MCF 10A (cell line): Measurements from ENCODE around the gene CD300LB. TPM values are rescaled to one million over a fixed set of nuclear protein-coding genes. Genes with fewer than 3 reads are reported as not detected.

Experiments
- BruUV-seq: library from RNA; stranded (reverse); fragments of 400-500 nt; replicated peaks from 2 replicates; lab custom pipeline; 2021; lab: Mats Ljungman, UMichigan
- CTCF ChIA-PET: fragments of 300-600 bp; sonication (Branson Sonifier 250); formaldehyde crosslinking; extraction: SDS; loops from one replicate; lab custom pipeline; 2021; ENCODE audit warnings: antibody characterized with exemption, inconsistent platforms; lab: Yijun Ruan, JAX
- POLR2A ChIA-PET: fragments of 300-600, 350-650 bp; sonication (Branson Sonifier 250); formaldehyde crosslinking; extraction: SDS; loops from one replicate; lab custom pipeline; 2020; ENCODE audit warnings: antibody characterized with exemption, inconsistent platforms; lab: Yijun Ruan, JAX
- DNase-seq: peaks from one replicate; pipeline ENCODE4 v3.0.0-alpha.2; 2018; ENCODE audit not compliant: unreplicated experiment
- H3K27ac Mint-ChIP-seq: one replicate; pipeline ENCODE4 v1.8.0; 2022; ENCODE audit warnings: mild to moderate bottlenecking, low read depth, mixed read lengths; ENCODE audit not compliant: unreplicated experiment
- H3K27me3 Mint-ChIP-seq: one replicate; pipeline ENCODE4 v1.8.0; 2022; ENCODE audit warnings: mixed read lengths; ENCODE audit not compliant: insufficient read depth, unreplicated experiment
- H3K36me3 Mint-ChIP-seq: one replicate; pipeline ENCODE4 v1.8.0; 2022; ENCODE audit warnings: mild to moderate bottlenecking, moderate library complexity, mixed read lengths; ENCODE audit not compliant: insufficient read depth, unreplicated experiment
- H3K4me1 Mint-ChIP-seq: one replicate; pipeline ENCODE4 v1.8.0; 2022; ENCODE audit warnings: mixed read lengths; ENCODE audit not compliant: insufficient read depth, unreplicated experiment
- H3K4me3 Mint-ChIP-seq: one replicate; pipeline ENCODE4 v1.8.0; 2022; ENCODE audit warnings: mild to moderate bottlenecking, moderate library complexity, mixed read lengths; ENCODE audit not compliant: unreplicated experiment
- H3K9me3 Mint-ChIP-seq: one replicate; pipeline ENCODE4 v1.8.0; 2022; ENCODE audit warnings: mixed read lengths; ENCODE audit not compliant: unreplicated experiment
- intact Hi-C: fragments of 100-400 bp; cut with micrococcal nuclease; formaldehyde crosslinking; loops from 2 replicates; pipeline ENCODE4 v1.14.1; 2022
- total RNA-seq: library from RNA; stranded (reverse); gene quantifications from 2 replicates; pipeline ENCODE4 v1.2.3, GENCODE V29; 2022
- TF ChIP-seq, protein P1 (sequence below): fragments of 200-600 bp; IDR thresholded peaks from one replicate; pipeline ENCODE4 v1.8.0; 2022; ENCODE audit warnings: antibody characterized with exemption, mild to moderate bottlenecking; ENCODE audit not compliant: unreplicated experiment

The CD300LB gene
- total RNA-seq, 1 experiment from 2014 or later: not detected

DNA sequence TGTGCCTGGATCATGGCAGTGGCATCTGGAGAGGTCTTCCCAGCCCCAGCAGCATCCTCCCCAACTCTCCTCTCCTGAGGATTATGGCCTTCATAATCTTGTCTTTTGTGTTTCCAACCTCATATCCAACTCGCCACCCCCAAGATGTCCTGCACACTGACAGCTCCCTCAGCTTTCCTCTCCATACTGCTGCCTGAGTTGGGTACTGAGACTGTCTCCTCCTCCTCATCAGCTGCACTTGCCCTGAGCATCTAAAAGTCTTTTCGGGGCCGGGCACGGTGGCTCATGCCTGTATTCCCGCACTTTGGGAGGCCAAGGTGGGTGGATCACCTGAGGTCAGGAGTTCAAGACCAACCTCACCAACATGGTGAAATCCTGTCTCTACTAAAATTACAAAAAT is 2.0 kb downstream of the CD300LB start:
- BruUV-seq: no TSS peak
- no peak for DNase-seq
- CTCF ChIA-PET: interaction anchor here (0.8 to 1.5 kb wide), 2 partner anchors 73 to 97 kb away, joined by 3 to 6 read pairs; no protein-coding TSS in a partner anchor
- no peak overlapping the region for H3K4me3 Mint-ChIP-seq
- no peaks in the 10 kb centered on the region for H3K9me3 Mint-ChIP-seq
- POLR2A ChIA-PET: interaction anchor here (0.7 to 1.1 kb wide), 2 partner anchors 71 to 99 kb away, joined by 3 read pairs; no protein-coding TSS in a partner anchor
- H3K4me1 Mint-ChIP-seq: peaks cover 6% of the 10 kb centered on the region
- intact Hi-C loops: no loop called here
- peaks cover 61% of the 10 kb centered on the region for H3K27me3 Mint-ChIP-seq
- H3K36me3 Mint-ChIP-seq: peaks cover 4% of the 10 kb centered on the region
- TF ChIP-seq, protein P1, sequence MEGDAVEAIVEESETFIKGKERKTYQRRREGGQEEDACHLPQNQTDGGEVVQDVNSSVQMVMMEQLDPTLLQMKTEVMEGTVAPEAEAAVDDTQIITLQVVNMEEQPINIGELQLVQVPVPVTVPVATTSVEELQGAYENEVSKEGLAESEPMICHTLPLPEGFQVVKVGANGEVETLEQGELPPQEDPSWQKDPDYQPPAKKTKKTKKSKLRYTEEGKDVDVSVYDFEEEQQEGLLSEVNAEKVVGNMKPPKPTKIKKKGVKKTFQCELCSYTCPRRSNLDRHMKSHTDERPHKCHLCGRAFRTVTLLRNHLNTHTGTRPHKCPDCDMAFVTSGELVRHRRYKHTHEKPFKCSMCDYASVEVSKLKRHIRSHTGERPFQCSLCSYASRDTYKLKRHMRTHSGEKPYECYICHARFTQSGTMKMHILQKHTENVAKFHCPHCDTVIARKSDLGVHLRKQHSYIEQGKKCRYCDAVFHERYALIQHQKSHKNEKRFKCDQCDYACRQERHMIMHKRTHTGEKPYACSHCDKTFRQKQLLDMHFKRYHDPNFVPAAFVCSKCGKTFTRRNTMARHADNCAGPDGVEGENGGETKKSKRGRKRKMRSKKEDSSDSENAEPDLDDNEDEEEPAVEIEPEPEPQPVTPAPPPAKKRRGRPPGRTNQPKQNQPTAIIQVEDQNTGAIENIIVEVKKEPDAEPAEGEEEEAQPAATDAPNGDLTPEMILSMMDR: no peak
- H3K27ac Mint-ChIP-seq: no peak overlapping the region

DNA sequence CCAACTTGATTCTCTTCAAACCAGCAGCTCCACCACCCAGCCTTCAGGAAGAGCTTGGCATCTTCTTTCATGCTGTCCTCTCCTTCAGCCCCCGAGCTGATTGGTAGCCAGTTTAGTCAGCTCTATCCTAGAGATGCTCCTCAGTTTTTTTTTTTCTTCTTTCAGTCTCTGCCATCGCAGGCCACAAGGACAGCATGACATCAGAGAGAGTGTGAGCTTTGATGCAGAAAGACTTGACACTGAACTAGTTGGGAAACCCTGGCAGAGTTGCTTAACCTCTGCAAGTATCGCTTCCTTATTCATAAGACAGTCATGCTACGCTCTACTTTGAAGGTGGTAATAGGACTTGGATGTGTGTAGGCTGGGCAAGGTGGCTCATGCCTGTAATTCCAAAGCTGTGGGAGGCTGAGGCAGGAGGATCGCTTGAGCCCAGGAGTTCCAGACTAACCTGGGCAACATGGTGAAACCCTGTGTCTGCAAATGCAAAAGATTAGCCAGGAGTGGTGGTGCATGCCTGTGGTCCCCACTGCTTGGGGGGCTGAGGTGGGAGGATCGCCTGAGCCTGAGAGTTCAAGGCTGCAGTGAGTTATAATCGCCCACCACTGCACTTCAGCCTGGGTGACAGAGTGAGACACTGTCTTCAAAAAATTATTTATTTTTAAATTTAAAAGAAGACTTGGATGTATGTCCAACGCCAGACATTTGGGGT is 2.6 kb downstream of the CD300LB start:
- DNase-seq: peak; percentile 24
- TF ChIP-seq, protein P1: no peak
- Mint-ChIP-seq H3K4me3 (no peak overlapping the region), H3K27ac (no peak overlapping the region), H3K4me1 (peaks cover 6% of the 10 kb centered on the region), H3K9me3 (no peaks in the 10 kb centered on the region), H3K27me3 (peaks cover 67% of the 10 kb centered on the region), H3K36me3 (peaks cover 4% of the 10 kb centered on the region)
- BruUV-seq: no TSS peak
- POLR2A ChIA-PET: interaction anchor here (0.7 to 1.4 kb wide), 3 partner anchors 13 to 98 kb away, joined by 3 to 4 read pairs (median 3); no protein-coding TSS in a partner anchor
- CTCF ChIA-PET: interaction anchor here (0.8 to 1.5 kb wide), 2 partner anchors 74 to 98 kb away, joined by 3 to 6 read pairs; no protein-coding TSS in a partner anchor
- intact Hi-C loops: no loop called here

DNA sequence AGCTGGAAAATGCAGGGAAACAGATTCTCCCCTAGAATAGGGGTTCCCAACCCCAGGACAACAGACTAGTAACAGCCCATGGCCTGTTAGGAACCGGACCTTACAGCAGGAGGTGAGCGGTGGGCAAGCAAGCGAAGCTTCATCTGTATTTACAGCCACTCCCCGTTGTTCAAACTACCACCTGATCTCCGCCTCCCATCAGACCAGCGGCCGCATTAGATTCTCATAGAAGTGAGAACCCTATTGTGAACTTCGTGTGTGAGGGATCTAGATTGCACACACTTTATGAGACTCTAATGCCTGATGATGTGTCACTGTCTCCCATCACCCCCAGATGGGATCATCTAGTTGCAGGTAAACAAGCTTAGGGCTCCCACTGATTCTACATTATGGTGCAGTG is 3.5 kb downstream of the CD300LB start:
- Mint-ChIP-seq H3K27me3 (peaks cover 76% of the 10 kb centered on the region), H3K9me3 (no peaks in the 10 kb centered on the region), H3K4me1 (peaks cover 6% of the 10 kb centered on the region), H3K27ac (no peak overlapping the region), H3K36me3 (peaks cover 4% of the 10 kb centered on the region), H3K4me3 (no peak overlapping the region)
- ChIA-PET CTCF (no interaction called here), POLR2A (interaction anchor here (0.9 to 1.4 kb wide), 2 partner anchors 9 to 12 kb away, joined by 3 to 4 read pairs; no protein-coding TSS in a partner anchor)
- no peak for DNase-seq
- TF ChIP-seq, protein P1: no peak
- BruUV-seq: no TSS peak
- intact Hi-C loops: no loop called here

DNA sequence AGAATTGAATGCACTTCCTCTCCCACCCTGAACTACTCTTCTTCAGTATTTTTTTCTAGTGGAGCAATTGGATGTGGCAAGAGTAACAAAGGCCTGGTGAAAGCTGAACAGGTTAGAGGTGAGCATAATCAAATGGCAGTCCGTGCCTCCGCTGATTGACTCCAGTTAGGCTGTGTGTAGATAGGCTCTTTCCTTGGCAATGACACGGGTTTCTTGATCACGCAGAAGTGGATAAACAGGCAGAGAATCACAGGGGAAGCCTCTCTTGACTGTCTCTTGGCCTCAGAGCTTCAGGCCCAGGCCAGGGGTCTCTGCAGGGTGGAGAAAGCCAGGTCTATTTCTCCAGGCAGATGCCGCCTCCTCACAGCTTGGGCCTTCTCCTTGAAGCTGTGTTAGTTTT is 4.2 kb downstream of the CD300LB start:
- ChIA-PET POLR2A (interaction anchor here (0.9 to 1.4 kb wide), 2 partner anchors 9 to 11 kb away, joined by 3 to 4 read pairs; no protein-coding TSS in a partner anchor), CTCF (interaction anchor here (0.7 kb wide), 1 partner anchor 74 kb away, joined by 3 read pairs; no protein-coding TSS in a partner anchor)
- intact Hi-C loops: no loop called here
- no TSS peak for BruUV-seq
- no peak for DNase-seq
- H3K27me3 Mint-ChIP-seq: peaks cover 82% of the 10 kb centered on the region
- H3K36me3 Mint-ChIP-seq: peaks cover 4% of the 10 kb centered on the region
- H3K4me1 Mint-ChIP-seq: peaks cover 1% of the 10 kb centered on the region
- no peak overlapping the region for H3K27ac Mint-ChIP-seq
- TF ChIP-seq, protein P1: no peak
- no peak overlapping the region for H3K4me3 Mint-ChIP-seq
- H3K9me3 Mint-ChIP-seq: no peaks in the 10 kb centered on the region
